Measurements from ENCODE around the gene ZNF672.
"Not testable (repeated sequence)": the region's sequence is repeated elsewhere in the genome, so short reads cannot be mapped to it uniquely, and the experiment has no call there.

- TF ChIP-seq CTCF, POLR2AphosphoS5 (IDR thresholded peaks at IDR 0.05): not testable (repeated sequence)
Observed at GRCh38 chr1:248830718-248831017, 7.4 kb upstream of the ZNF672 start.
